Measurements from ENCODE around the gene HCFC1. TPM values are rescaled to one million over a fixed set of nuclear protein-coding genes. Genes with fewer than 3 reads are reported as not detected.
A peak's percentile ranks its signal among the peaks of the same experiment; 100 is the strongest.
"Not testable (repeated sequence)": the region's sequence is repeated elsewhere in the genome, so short reads cannot be mapped to it uniquely, and the experiment has no call there.

The HCFC1 gene
- total RNA-seq, 1 donor from 2014 or later = 108 TPM

- Mint-ChIP-seq H3K4me3 (ENCODE audit: low read depth) (no peak overlapping the region), H3K36me3 (ENCODE audit: low read depth) (peaks cover 8% of the 10 kb centered on the region), H3K4me1 (ENCODE audit: low read depth) (peaks cover 8% of the 10 kb centered on the region), H3K27me3 (ENCODE audit: low read depth) (no peaks in the 10 kb centered on the region), H3K9me3 (no peaks in the 10 kb centered on the region), H3K27ac (no peak overlapping the region)
- no peak for DNase-seq (ENCODE audit: low spot score)
- intact Hi-C loops (cut with micrococcal nuclease) = no loop called here
These were observed 27.9 kb upstream of the HCFC1 start for GRCh38 chrX:153999359-154000037.

GRCh38 chrX:153995504-153995903, 23.9 kb upstream of the HCFC1 start:
- no peak for DNase-seq (ENCODE audit: low spot score)
- H3K27me3 Mint-ChIP-seq (ENCODE audit: low read depth) = no peaks in the 10 kb centered on the region
- intact Hi-C loops (cut with micrococcal nuclease) = no loop called here
- H3K4me3 Mint-ChIP-seq (ENCODE audit: low read depth) = no peak overlapping the region
- no peaks in the 10 kb centered on the region for H3K36me3 Mint-ChIP-seq (ENCODE audit: low read depth)
- no peaks in the 10 kb centered on the region for H3K4me1 Mint-ChIP-seq (ENCODE audit: low read depth)
- H3K27ac Mint-ChIP-seq = no peak overlapping the region
- no peaks in the 10 kb centered on the region for H3K9me3 Mint-ChIP-seq

- not testable (repeated sequence) for H3K36me3 Mint-ChIP-seq (ENCODE audit: low read depth); DNase-seq (ENCODE audit: low spot score)
These were observed 22.8 kb upstream of the HCFC1 start for GRCh38 chrX:153994398-153994797.

GRCh38 chrX:153993978-153994377, 22.4 kb upstream of the HCFC1 start:
- Mint-ChIP-seq H3K27me3 (ENCODE audit: low read depth) (no peaks in the 10 kb centered on the region), H3K4me3 (ENCODE audit: low read depth) (no peak overlapping the region), H3K4me1 (ENCODE audit: low read depth) (peaks cover 3% of the 10 kb centered on the region), H3K36me3 (ENCODE audit: low read depth) (no peaks in the 10 kb centered on the region), H3K27ac (no peak overlapping the region), H3K9me3 (no peaks in the 10 kb centered on the region)
- DNase-seq (ENCODE audit: low spot score) = no peak
- intact Hi-C loops (cut with micrococcal nuclease) = no loop called here

More at GRCh38 chrX:153994398-153994797, 22.8 kb upstream of the HCFC1 start:
- H3K27ac Mint-ChIP-seq; H3K27me3 Mint-ChIP-seq (ENCODE audit: low read depth); H3K9me3 Mint-ChIP-seq; intact Hi-C loops (cut with micrococcal nuclease); H3K4me1 Mint-ChIP-seq (ENCODE audit: low read depth); H3K4me3 Mint-ChIP-seq (ENCODE audit: low read depth): not testable (repeated sequence)

- H3K27ac Mint-ChIP-seq = no peak overlapping the region
- no peaks in the 10 kb centered on the region for H3K9me3 Mint-ChIP-seq
- H3K36me3 Mint-ChIP-seq (ENCODE audit: low read depth) = no peaks in the 10 kb centered on the region
- no peak for DNase-seq (ENCODE audit: low spot score)
- H3K4me1 Mint-ChIP-seq (ENCODE audit: low read depth) = peaks cover 3% of the 10 kb centered on the region
- intact Hi-C loops (cut with micrococcal nuclease) = no loop called here
- H3K4me3 Mint-ChIP-seq (ENCODE audit: low read depth) = no peak overlapping the region
- no peaks in the 10 kb centered on the region for H3K27me3 Mint-ChIP-seq (ENCODE audit: low read depth)
These were observed 21.5 kb upstream of the HCFC1 start for GRCh38 chrX:153993079-153993478.

- Mint-ChIP-seq H3K4me3 (ENCODE audit: low read depth) (no peak overlapping the region), H3K27me3 (ENCODE audit: low read depth) (no peaks in the 10 kb centered on the region), H3K9me3 (no peaks in the 10 kb centered on the region), H3K27ac (no peak overlapping the region), H3K36me3 (ENCODE audit: low read depth) (no peaks in the 10 kb centered on the region), H3K4me1 (ENCODE audit: low read depth) (peaks cover 3% of the 10 kb centered on the region)
- DNase-seq (ENCODE audit: low spot score) = no peak
- intact Hi-C loops (cut with micrococcal nuclease) = no loop called here
These were observed 20.6 kb upstream of the HCFC1 start for GRCh38 chrX:153992180-153992579.

- intact Hi-C loops (cut with micrococcal nuclease) = no loop called here
- H3K36me3 Mint-ChIP-seq (ENCODE audit: low read depth) = no peaks in the 10 kb centered on the region
- H3K27me3 Mint-ChIP-seq (ENCODE audit: low read depth) = no peaks in the 10 kb centered on the region
- H3K9me3 Mint-ChIP-seq = no peaks in the 10 kb centered on the region
- no peak for DNase-seq (ENCODE audit: low spot score)
- H3K4me1 Mint-ChIP-seq (ENCODE audit: low read depth) = peaks cover 3% of the 10 kb centered on the region
- no peak overlapping the region for H3K27ac Mint-ChIP-seq
- H3K4me3 Mint-ChIP-seq (ENCODE audit: low read depth) = no peak overlapping the region
These were observed 19.5 kb upstream of the HCFC1 start for GRCh38 chrX:153991013-153991580.

GRCh38 chrX:153989973-153990655, 18.5 kb upstream of the HCFC1 start:
- intact Hi-C loops (cut with micrococcal nuclease) = no loop called here
- Mint-ChIP-seq H3K36me3 (ENCODE audit: low read depth) (no peaks in the 10 kb centered on the region), H3K4me3 (ENCODE audit: low read depth) (no peak overlapping the region), H3K4me1 (ENCODE audit: low read depth) (peaks cover 6% of the 10 kb centered on the region), H3K27ac (peak overlapping the region; percentile 49), H3K9me3 (no peaks in the 10 kb centered on the region), H3K27me3 (ENCODE audit: low read depth) (no peaks in the 10 kb centered on the region)
- DNase-seq (ENCODE audit: low spot score) = no peak

GRCh38 chrX:153988493-153988892, 16.9 kb upstream of the HCFC1 start:
- Mint-ChIP-seq H3K27ac (no peak overlapping the region), H3K4me1 (ENCODE audit: low read depth) (peaks cover 17% of the 10 kb centered on the region), H3K4me3 (ENCODE audit: low read depth) (no peak overlapping the region), H3K27me3 (ENCODE audit: low read depth) (no peaks in the 10 kb centered on the region), H3K36me3 (ENCODE audit: low read depth) (no peaks in the 10 kb centered on the region), H3K9me3 (no peaks in the 10 kb centered on the region)
- DNase-seq (ENCODE audit: low spot score) = no peak
- intact Hi-C loops (cut with micrococcal nuclease) = no loop called here

GRCh38 chrX:153984351-153985178, 12.9 kb upstream of the HCFC1 start:
- Mint-ChIP-seq H3K27me3 (ENCODE audit: low read depth) (no peaks in the 10 kb centered on the region), H3K36me3 (ENCODE audit: low read depth) (no peaks in the 10 kb centered on the region), H3K9me3 (no peaks in the 10 kb centered on the region), H3K27ac (peak overlapping the region; percentile 98), H3K4me1 (ENCODE audit: low read depth) (peaks cover 35% of the 10 kb centered on the region), H3K4me3 (ENCODE audit: low read depth) (peak overlapping the region; percentile 77)
- intact Hi-C loops (cut with micrococcal nuclease) = loop anchor here (5.0 kb wide), 1 partner anchor 33 kb away; the partner anchor contains the start of gene IRAK1
- no peak for DNase-seq (ENCODE audit: low spot score)

- intact Hi-C loops (cut with micrococcal nuclease) = loop anchor here (5.0 kb wide), 1 partner anchor 34 kb away; the partner anchor contains the start of gene IRAK1
- no peak overlapping the region for H3K4me3 Mint-ChIP-seq (ENCODE audit: low read depth)
- peaks cover 35% of the 10 kb centered on the region for H3K4me1 Mint-ChIP-seq (ENCODE audit: low read depth)
- H3K27ac Mint-ChIP-seq = peak overlapping the region; percentile 98
- no peaks in the 10 kb centered on the region for H3K27me3 Mint-ChIP-seq (ENCODE audit: low read depth)
- H3K9me3 Mint-ChIP-seq = no peaks in the 10 kb centered on the region
- DNase-seq (ENCODE audit: low spot score) = no peak
- no peaks in the 10 kb centered on the region for H3K36me3 Mint-ChIP-seq (ENCODE audit: low read depth)
These were observed 11.7 kb upstream of the HCFC1 start for GRCh38 chrX:153983321-153983801.

GRCh38 chrX:153981771-153982533, 10.3 kb upstream of the HCFC1 start:
- peak; percentile 74 for DNase-seq (ENCODE audit: low spot score)
- intact Hi-C loops (cut with micrococcal nuclease) = loop anchor here (5.0 kb wide), 1 partner anchor 35 kb away; the partner anchor contains the start of gene IRAK1
- Mint-ChIP-seq H3K4me3 (ENCODE audit: low read depth) (peak overlapping the region; percentile 55), H3K9me3 (no peaks in the 10 kb centered on the region), H3K36me3 (ENCODE audit: low read depth) (no peaks in the 10 kb centered on the region), H3K4me1 (ENCODE audit: low read depth) (peaks cover 35% of the 10 kb centered on the region), H3K27me3 (ENCODE audit: low read depth) (no peaks in the 10 kb centered on the region), H3K27ac (peak overlapping the region; percentile 98)

Data from activated T-helper 2 cell treated with anti-CD3 and anti-CD28 coated beads, Interferon-gamma antibody, Interleukin-2, Interleukin-4, amounts not matched to agents 10 μg/mL and 5 μg/mL and 100 μg/mL, durations not matched to agents 14 hours and 24 hours and 36 hours (primary cell).